HAP-1 (cell line): ENCODE results near the gene HOXC5.
A peak's percentile ranks its signal among the peaks of the same experiment; 100 is the strongest.

Experiments used
- DNase-seq, 2 experiments: peaks; one replicate each; pipeline ENCODE4 v3.0.0-alpha.2; 2016 to 2020; ENCODE audit warnings: low spot score in 2 of 2
- H3K27me3 ChIP-seq: fragments of 250-450 bp; sonication (Bioruptor Pico); 2 replicates; pipeline ENCODE4 v1.5.1; 2020; ENCODE audit warnings: low read depth, mild to moderate bottlenecking, moderate library complexity
- H3K36me3 ChIP-seq: fragments of 250-450 bp; sonication (Bioruptor Pico); replicated peaks from 2 replicates; pipeline ENCODE4 v1.5.1; 2020; ENCODE audit warnings: mild to moderate bottlenecking
- H3K4me1 ChIP-seq: fragments of 250-450 bp; sonication (Bioruptor Pico); 2 replicates; pipeline ENCODE4 v1.5.1; 2020; ENCODE audit warnings: mild to moderate bottlenecking
- H3K4me3 ChIP-seq: fragments of 250-450 bp; sonication (Bioruptor Pico); 2 replicates; pipeline ENCODE4 v1.5.1; 2020; ENCODE audit warnings: mild to moderate bottlenecking, moderate library complexity
- H3K9me3 ChIP-seq: fragments of 250-450 bp; sonication (Bioruptor Pico); 2 replicates; pipeline ENCODE4 v1.5.1; 2020; ENCODE audit warnings: mild to moderate bottlenecking, moderate library complexity
- in situ Hi-C: fragments of 300-500 bp; cut with MboI; formaldehyde crosslinking; loops from 3 replicates; pipeline ENCODE4 v1.14.3; 2020; ENCODE audit warnings: low sequenced_read_pairs, inconsistent platforms, mixed read lengths

HOXC5 gene

GRCh38 chr12:54005853-54006558, 26.8 kb upstream of the HOXC5 start:
- in situ Hi-C loops: loop anchor here (5.0 kb wide), 1 partner anchor 196 kb away; no protein-coding TSS in a partner anchor
- DNase-seq: peak; percentile 72 to 94
- H3K27me3 ChIP-seq: peaks cover 2% of the 10 kb centered on the region; the same call in 1 of the 2 replicates
- no peaks in the 10 kb centered on the region for H3K36me3 ChIP-seq
- peak overlapping the region; percentile 6 for H3K4me3 ChIP-seq
- H3K9me3 ChIP-seq: no peaks in the 10 kb centered on the region
- H3K4me1 ChIP-seq: peaks cover 16% of the 10 kb centered on the region

GRCh38 chr12:54006559-54007220, 26.2 kb upstream of the HOXC5 start:
- Histone ChIP-seq H3K4me3 (no peak overlapping the region), H3K36me3 (no peaks in the 10 kb centered on the region), H3K27me3 (no peaks in the 10 kb centered on the region), H3K9me3 (no peaks in the 10 kb centered on the region), H3K4me1 (peaks cover 21% of the 10 kb centered on the region)
- in situ Hi-C loops: loop anchor here (5.0 kb wide), 1 partner anchor 196 kb away; no protein-coding TSS in a partner anchor
- DNase-seq: no peak

- no peaks in the 10 kb centered on the region for H3K27me3 ChIP-seq
- H3K4me1 ChIP-seq: peaks cover 21% of the 10 kb centered on the region
- no peak overlapping the region for H3K4me3 ChIP-seq
Measured at GRCh38 chr12:54007538-54008259, 25.2 kb upstream of the HOXC5 start.

GRCh38 chr12:54008260-54008552, 24.6 kb upstream of the HOXC5 start:
- Histone ChIP-seq H3K27me3 (no peaks in the 10 kb centered on the region), H3K4me1 (peaks cover 21% of the 10 kb centered on the region), H3K4me3 (no peak overlapping the region), H3K36me3 (no peaks in the 10 kb centered on the region), H3K9me3 (no peaks in the 10 kb centered on the region)
- DNase-seq: no peak
- in situ Hi-C loops: loop anchor here (5.0 kb wide), 1 partner anchor 194 kb away; no protein-coding TSS in a partner anchor

More at GRCh38 chr12:54007538-54008259, 25.2 kb upstream of the HOXC5 start:
- no peaks in the 10 kb centered on the region for H3K9me3 ChIP-seq
- H3K36me3 ChIP-seq: no peaks in the 10 kb centered on the region
- DNase-seq: no peak
- in situ Hi-C loops: loop anchor here (5.0 kb wide), 1 partner anchor 195 kb away; no protein-coding TSS in a partner anchor

GRCh38 chr12:54009171-54010052, 23.4 kb upstream of the HOXC5 start:
- no peaks in the 10 kb centered on the region for H3K27me3 ChIP-seq

GRCh38 chr12:54010053-54010971, 22.5 kb upstream of the HOXC5 start:
- in situ Hi-C loops: no loop called here
- peak overlapping the region; percentile 45 for H3K4me3 ChIP-seq
- no peaks in the 10 kb centered on the region for H3K9me3 ChIP-seq
- DNase-seq: no peak
- no peaks in the 10 kb centered on the region for H3K27me3 ChIP-seq
- no peaks in the 10 kb centered on the region for H3K36me3 ChIP-seq
- H3K4me1 ChIP-seq: peaks cover 19% of the 10 kb centered on the region

More at GRCh38 chr12:54009171-54010052, 23.4 kb upstream of the HOXC5 start:
- DNase-seq: peak in 1 of 2 experiments; percentile 52
- peak overlapping the region; percentile 45 for H3K4me3 ChIP-seq
- H3K4me1 ChIP-seq: peaks cover 21% of the 10 kb centered on the region
- no peaks in the 10 kb centered on the region for H3K36me3 ChIP-seq
- in situ Hi-C loops: loop anchor here (5.0 kb wide), 1 partner anchor 193 kb away; no protein-coding TSS in a partner anchor
- H3K9me3 ChIP-seq: no peaks in the 10 kb centered on the region

GRCh38 chr12:54010972-54011664, 21.7 kb upstream of the HOXC5 start:
- Histone ChIP-seq H3K27me3 (no peaks in the 10 kb centered on the region), H3K4me3 (peak overlapping the region; percentile 45), H3K4me1 (peaks cover 23% of the 10 kb centered on the region), H3K9me3 (no peaks in the 10 kb centered on the region), H3K36me3 (no peaks in the 10 kb centered on the region)
- in situ Hi-C loops: no loop called here
- DNase-seq: no peak

- no peaks in the 10 kb centered on the region for H3K9me3 ChIP-seq
- DNase-seq: no peak
- no peaks in the 10 kb centered on the region for H3K27me3 ChIP-seq
- in situ Hi-C loops: no loop called here
- no peaks in the 10 kb centered on the region for H3K36me3 ChIP-seq
- no peak overlapping the region for H3K4me3 ChIP-seq
- peaks cover 20% of the 10 kb centered on the region for H3K4me1 ChIP-seq
Measured at GRCh38 chr12:54011665-54012532, 21.0 kb upstream of the HOXC5 start.

- DNase-seq: no peak
- in situ Hi-C loops: no loop called here
- no peaks in the 10 kb centered on the region for H3K9me3 ChIP-seq
- no peaks in the 10 kb centered on the region for H3K36me3 ChIP-seq
- peaks cover 20% of the 10 kb centered on the region for H3K4me1 ChIP-seq
- H3K27me3 ChIP-seq: no peaks in the 10 kb centered on the region
- no peak overlapping the region for H3K4me3 ChIP-seq
Measured at GRCh38 chr12:54012631-54013409, 20.0 kb upstream of the HOXC5 start.

GRCh38 chr12:54014377-54015017, 18.4 kb upstream of the HOXC5 start:
- in situ Hi-C loops: no loop called here
- DNase-seq: no peak
- H3K4me1 ChIP-seq: peaks cover 27% of the 10 kb centered on the region
- no peaks in the 10 kb centered on the region for H3K27me3 ChIP-seq
- no peaks in the 10 kb centered on the region for H3K9me3 ChIP-seq
- H3K36me3 ChIP-seq: no peaks in the 10 kb centered on the region
- H3K4me3 ChIP-seq: no peak overlapping the region
